ENCODE results near the gene SLC38A7.

- TF ChIP-seq EZH2 (IDR thresholded peaks at IDR 0.05; ENCODE audit: insufficient read depth, poor library complexity, severe bottlenecking) = no peak
- TF ChIP-seq EZH2phosphoT487 (IDR thresholded peaks at IDR 0.05; ENCODE audit: insufficient read depth, low read depth) = no peak
Observed at GRCh38 chr16:58651965-58652348, 32.6 kb downstream of the SLC38A7 start.
